RWPE1 (cell line): ENCODE results near the gene ODAD3.

ENCODE experiments used
- CTCF ChIA-PET: fragments of 350-600 bp; sonication (Branson Sonifier 250); formaldehyde crosslinking; extraction: SDS; loops from one replicate; lab custom pipeline; 2021; lab: Yijun Ruan, JAX
- POLR2A ChIA-PET: fragments of 400-600 bp; formaldehyde crosslinking; extraction: SDS; loops from one replicate; lab custom pipeline; 2020; ENCODE audit warnings: antibody characterized with exemption; ENCODE audit not compliant: low non-redundant PET; lab: Yijun Ruan, JAX
- DNase-seq: peaks from one replicate; pipeline ENCODE4 v3.0.0; 2012; ENCODE audit warnings: low spot score
- H3K27ac ChIP-seq: fragments of 450-650 bp; 2 replicates; pipeline ENCODE4 v1.5.1; 2017
- CTCF ChIP-seq: fragments of 450-650 bp; conservative IDR thresholded peaks from 2 replicates; pipeline ENCODE4 v1.5.1; 2017; ENCODE audit warnings: low read depth, mild to moderate bottlenecking

Gene ODAD3

GRCh38 chr19:11435057-11435832 lies at the start of gene ODAD3, which contains the start of gene PRKCSH:
Gene ODAD3 (minus strand): TSS chr19:11435121. CDS start chr19:11435016, 105 bp downstream.
Gene PRKCSH (plus strand): TSS chr19:11435635. CDS start chr19:11436118, 483 bp downstream.
- POLR2A ChIA-PET, result interaction anchor here (0.6 kb wide), 1 partner anchor 206 kb away, joined by 9 read pairs; no protein-coding TSS in a partner anchor
- peak within 1 kb of the TSS; percentile 84 for H3K27ac ChIP-seq
- CTCF ChIA-PET, result interaction anchor here (0.5 to 1.2 kb wide), 10 partner anchors 8 to 276 kb away, joined by 3 to 12 read pairs (median 4); no protein-coding TSS in a partner anchor
- DNase-seq, result peak; percentile 100
- TF ChIP-seq CTCF, result peak; percentile 90

GRCh38 chr19:11483366-11484111 lies 48.6 kb upstream of the ODAD3 start:
- no peak overlapping the region for H3K27ac ChIP-seq
- DNase-seq, result no peak
- ChIA-PET CTCF (interaction anchor here (0.5 to 3.2 kb wide), 20 partner anchors 13 to 662 kb away, joined by 3 to 17 read pairs (median 4); partner anchors contain the start of genes CCDC159, EPOR, TMEM205 and TSPAN16), POLR2A (no interaction called here)
- TF ChIP-seq CTCF, result no peak

- ChIA-PET CTCF (interaction anchor here (0.5 to 3.2 kb wide), 33 partner anchors 11 to 1276 kb away, joined by 3 to 17 read pairs (median 4); partner anchors contain the start of genes CCDC159, EPOR, SWSAP1 and TMEM205), POLR2A (interaction anchor here (0.5 to 1.1 kb wide), 2 partner anchors 100 to 190 kb away, joined by 4 to 10 read pairs; no protein-coding TSS in a partner anchor)
- TF ChIP-seq CTCF, result peak; percentile 94
- DNase-seq, result peak; percentile 84
- no peak overlapping the region for H3K27ac ChIP-seq
Observed at GRCh38 chr19:11482384-11483050, 47.6 kb upstream of the ODAD3 start.

GRCh38 chr19:11481534-11482383 lies 46.8 kb upstream of the ODAD3 start:
- CTCF ChIA-PET, result interaction anchor here (0.6 to 3.2 kb wide), 25 partner anchors 12 to 348 kb away, joined by 3 to 17 read pairs (median 3); partner anchors contain the start of genes CCDC159, SWSAP1, TMEM205 and TSPAN16
- POLR2A ChIA-PET, result interaction anchor here (1.1 kb wide), 1 partner anchor 99 kb away, joined by 10 read pairs; no protein-coding TSS in a partner anchor
- DNase-seq, result peak; percentile 90
- no peak for TF ChIP-seq CTCF
- H3K27ac ChIP-seq, result no peak overlapping the region

- CTCF ChIA-PET, result interaction anchor here (0.6 to 3.2 kb wide), 6 partner anchors 11 to 392 kb away, joined by 3 to 17 read pairs (median 4); partner anchors contain the start of gene TSPAN16
- TF ChIP-seq CTCF, result no peak
- no peak for DNase-seq
- no peak within 1 kb of the TSS for H3K27ac ChIP-seq
- POLR2A ChIA-PET, result no interaction called here
Observed at GRCh38 chr19:11480715-11481533, 46.0 kb upstream of the ODAD3 start, which contains the start of gene ELAVL3. Gene ELAVL3 (minus strand): TSS chr19:11481046. CDS start chr19:11480608, 438 bp downstream.
